ENCODE results near the gene ETS1. TPM values are rescaled to one million over a fixed set of nuclear protein-coding genes. Genes with fewer than 3 reads are reported as not detected.

Gene ETS1
- polyA plus RNA-seq, 1 experiment: 32.3 TPM

DNA sequence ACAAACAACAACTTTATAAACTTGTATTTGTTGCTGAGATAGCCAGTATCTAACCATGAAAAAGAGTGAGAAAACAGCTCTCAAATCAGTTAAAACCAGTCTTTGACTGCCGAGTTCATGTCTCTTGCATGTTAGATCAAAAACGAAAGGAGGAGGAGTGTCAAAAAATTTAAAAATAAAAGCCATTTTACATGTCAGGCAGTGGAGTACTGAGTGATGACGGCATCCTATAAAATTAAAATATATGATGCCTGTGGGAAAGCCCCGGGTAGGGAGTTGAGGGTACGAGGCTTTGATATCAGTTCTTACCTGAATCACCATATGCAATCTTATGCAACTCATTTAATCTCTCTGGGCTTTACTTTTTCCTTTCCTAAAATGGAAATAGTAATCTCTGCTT, 117.3 kb downstream of the ETS1 start:
- POLR2A ChIA-PET: no interaction called here
- CTCF ChIA-PET: interaction anchor here (1.0 to 1.3 kb wide), 2 partner anchors 160 to 162 kb away, joined by 4 to 5 read pairs; no protein-coding TSS in a partner anchor

DNA sequence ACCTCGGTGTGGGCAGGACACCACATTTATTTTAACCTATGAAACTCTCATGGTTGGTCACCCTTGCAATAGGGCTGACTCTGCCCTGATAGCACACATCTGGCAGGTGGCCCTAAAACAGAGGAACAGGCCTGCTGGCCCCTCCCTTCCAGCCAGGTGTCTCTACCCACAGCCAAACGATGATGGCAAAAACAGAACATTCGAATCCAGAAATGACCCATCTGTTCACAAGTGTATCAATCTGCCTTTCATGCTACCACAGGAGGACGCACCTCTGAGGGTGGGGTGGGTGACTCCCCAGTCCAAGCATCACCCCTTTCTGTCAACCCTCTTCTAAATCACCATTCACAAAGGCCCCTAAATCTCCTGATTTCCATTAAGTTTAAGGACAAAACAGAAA, 118.1 kb downstream of the ETS1 start:
- Histone ChIP-seq H3K27me3 (ENCODE audit: control insufficient read depth, insufficient read depth, low read length) (no peaks in the 10 kb centered on the region), H3K4me3 (ENCODE audit: low read depth, low read length) (no peak overlapping the region), H3K9me3 (ENCODE audit: control insufficient read depth, insufficient read depth, low read length) (no peaks in the 10 kb centered on the region), H3K27ac (ENCODE audit: low read depth, low read length) (no peak overlapping the region)
- no peak for DNase-seq (ENCODE audit: low read depth, low spot score)
- ChIA-PET CTCF (interaction anchor here (0.8 to 1.4 kb wide), 3 partner anchors 11 to 163 kb away, joined by 3 to 5 read pairs (median 5); no protein-coding TSS in a partner anchor), POLR2A (no interaction called here)
- TF ChIP-seq, protein P1, sequence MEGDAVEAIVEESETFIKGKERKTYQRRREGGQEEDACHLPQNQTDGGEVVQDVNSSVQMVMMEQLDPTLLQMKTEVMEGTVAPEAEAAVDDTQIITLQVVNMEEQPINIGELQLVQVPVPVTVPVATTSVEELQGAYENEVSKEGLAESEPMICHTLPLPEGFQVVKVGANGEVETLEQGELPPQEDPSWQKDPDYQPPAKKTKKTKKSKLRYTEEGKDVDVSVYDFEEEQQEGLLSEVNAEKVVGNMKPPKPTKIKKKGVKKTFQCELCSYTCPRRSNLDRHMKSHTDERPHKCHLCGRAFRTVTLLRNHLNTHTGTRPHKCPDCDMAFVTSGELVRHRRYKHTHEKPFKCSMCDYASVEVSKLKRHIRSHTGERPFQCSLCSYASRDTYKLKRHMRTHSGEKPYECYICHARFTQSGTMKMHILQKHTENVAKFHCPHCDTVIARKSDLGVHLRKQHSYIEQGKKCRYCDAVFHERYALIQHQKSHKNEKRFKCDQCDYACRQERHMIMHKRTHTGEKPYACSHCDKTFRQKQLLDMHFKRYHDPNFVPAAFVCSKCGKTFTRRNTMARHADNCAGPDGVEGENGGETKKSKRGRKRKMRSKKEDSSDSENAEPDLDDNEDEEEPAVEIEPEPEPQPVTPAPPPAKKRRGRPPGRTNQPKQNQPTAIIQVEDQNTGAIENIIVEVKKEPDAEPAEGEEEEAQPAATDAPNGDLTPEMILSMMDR (IDR thresholded peaks at IDR 0.05; ENCODE audit: low read depth, low read length): no peak

More for the DNA sequence above, 117.3 kb downstream of the ETS1 start:
- Histone ChIP-seq H3K27me3 (ENCODE audit: control insufficient read depth, insufficient read depth, low read length) (no peaks in the 10 kb centered on the region), H3K4me3 (ENCODE audit: low read depth, low read length) (no peak overlapping the region), H3K27ac (ENCODE audit: low read depth, low read length) (no peak overlapping the region), H3K9me3 (ENCODE audit: control insufficient read depth, insufficient read depth, low read length) (no peaks in the 10 kb centered on the region)
- no peak for DNase-seq (ENCODE audit: low read depth, low spot score)
- TF ChIP-seq, protein P1 (IDR thresholded peaks at IDR 0.05; ENCODE audit: low read depth, low read length): no peak

DNA sequence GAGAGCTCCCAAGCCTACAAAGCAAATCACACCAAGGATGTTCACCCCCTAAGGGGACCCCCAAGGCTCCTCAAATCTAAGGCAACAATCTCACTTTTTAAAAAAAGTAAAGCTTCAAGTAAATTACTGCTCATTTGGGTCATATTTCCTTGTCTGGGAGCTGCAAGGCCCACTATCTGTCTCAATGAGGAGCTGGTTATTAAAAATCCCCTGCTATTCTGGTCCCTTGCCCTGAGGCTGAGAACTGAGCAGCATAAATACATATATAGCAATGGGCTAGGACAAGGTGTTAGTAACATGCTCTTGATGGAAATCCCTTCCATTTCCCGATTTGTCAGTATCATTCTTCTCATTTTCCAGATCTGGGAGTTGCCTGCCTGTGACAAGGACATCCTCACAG, 119.2 kb downstream of the ETS1 start:
- TF ChIP-seq, protein P1 (IDR thresholded peaks at IDR 0.05; ENCODE audit: low read depth, low read length): no peak
- Histone ChIP-seq H3K9me3 (ENCODE audit: control insufficient read depth, insufficient read depth, low read length) (no peaks in the 10 kb centered on the region), H3K27ac (ENCODE audit: low read depth, low read length) (peak overlapping the region; percentile 95), H3K4me3 (ENCODE audit: low read depth, low read length) (no peak overlapping the region), H3K27me3 (ENCODE audit: control insufficient read depth, insufficient read depth, low read length) (no peaks in the 10 kb centered on the region)
- CTCF ChIA-PET: interaction anchor here (1.4 to 1.6 kb wide), 4 partner anchors 10 to 296 kb away, joined by 4 to 7 read pairs (median 6); no protein-coding TSS in a partner anchor
- no peak for DNase-seq (ENCODE audit: low read depth, low spot score)
- POLR2A ChIA-PET: interaction anchor here (0.5 to 1.5 kb wide), 5 partner anchors 10 to 260 kb away, joined by 3 to 6 read pairs (median 3); no protein-coding TSS in a partner anchor

DNA sequence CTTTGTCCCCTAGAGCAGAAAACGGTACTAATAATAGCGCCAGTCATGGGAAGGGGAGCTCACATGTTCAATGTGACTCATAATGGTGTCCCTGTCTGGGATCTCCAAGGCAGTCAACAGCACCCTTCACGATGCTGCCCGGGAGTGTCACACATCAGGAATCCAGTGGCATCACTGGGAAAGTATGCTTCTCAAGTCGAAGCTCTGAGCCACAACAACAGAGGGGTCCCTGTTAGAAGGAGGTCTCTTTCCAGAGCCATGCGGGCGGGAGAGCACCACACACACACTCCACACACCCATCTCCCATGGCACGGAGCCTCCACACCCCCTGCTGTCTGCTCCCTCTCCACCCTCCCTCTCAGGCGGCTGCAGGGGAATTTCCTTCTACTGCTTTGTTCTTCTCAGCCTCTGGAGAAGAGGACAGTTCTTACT, 119.7 kb downstream of the ETS1 start:
- no peak overlapping the region for H3K4me3 ChIP-seq (ENCODE audit: low read depth, low read length)
- H3K27ac ChIP-seq (ENCODE audit: low read depth, low read length): peak overlapping the region; percentile 95
- CTCF ChIA-PET: interaction anchor here (0.6 to 1.6 kb wide), 4 partner anchors 30 to 296 kb away, joined by 3 to 7 read pairs (median 5); no protein-coding TSS in a partner anchor

DNA sequence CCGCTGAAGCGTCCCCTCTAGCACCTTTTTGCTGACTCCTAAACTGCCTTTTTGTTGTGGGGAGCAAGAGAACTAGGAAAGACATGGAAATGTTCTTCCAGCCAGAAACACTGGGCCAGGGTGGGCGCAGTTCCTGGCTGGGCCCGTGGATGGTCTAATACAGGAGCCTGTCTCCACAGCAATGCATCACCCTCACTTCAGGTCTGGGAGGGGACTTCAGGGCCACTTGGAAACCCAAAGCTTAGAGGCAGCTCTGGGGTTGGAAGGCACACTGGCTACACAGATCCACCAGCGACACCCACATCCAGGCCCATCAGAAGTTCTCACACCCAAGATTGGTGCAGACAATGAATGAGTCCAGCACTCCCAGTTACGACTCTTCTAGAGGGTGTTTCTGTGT, 120.3 kb downstream of the ETS1 start:
- Histone ChIP-seq H3K27ac (ENCODE audit: low read depth, low read length) (peak overlapping the region; percentile 95), H3K4me3 (ENCODE audit: low read depth, low read length) (no peak overlapping the region), H3K9me3 (ENCODE audit: control insufficient read depth, insufficient read depth, low read length) (no peaks in the 10 kb centered on the region), H3K27me3 (ENCODE audit: control insufficient read depth, insufficient read depth, low read length) (no peaks in the 10 kb centered on the region)
- no peak for DNase-seq (ENCODE audit: low read depth, low spot score)
- TF ChIP-seq, protein P1 (IDR thresholded peaks at IDR 0.05; ENCODE audit: low read depth, low read length): no peak
- CTCF ChIA-PET: interaction anchor here (0.6 to 1.6 kb wide), 4 partner anchors 31 to 295 kb away, joined by 3 to 7 read pairs (median 5); no protein-coding TSS in a partner anchor
- POLR2A ChIA-PET: interaction anchor here (0.7 to 1.5 kb wide), 4 partner anchors 9 to 41 kb away, joined by 3 to 6 read pairs (median 4); no protein-coding TSS in a partner anchor

More for the DNA sequence above, 119.7 kb downstream of the ETS1 start:
- peak; percentile 92 for DNase-seq (ENCODE audit: low read depth, low spot score)
- TF ChIP-seq, protein P1 (IDR thresholded peaks at IDR 0.05; ENCODE audit: low read depth, low read length): 0 out of 2 replicates have a peak, but pooled peaks have one; percentile 26
- H3K27me3 ChIP-seq (ENCODE audit: control insufficient read depth, insufficient read depth, low read length): no peaks in the 10 kb centered on the region
- POLR2A ChIA-PET: interaction anchor here (0.5 to 1.5 kb wide), 5 partner anchors 9 to 259 kb away, joined by 3 to 6 read pairs (median 3); no protein-coding TSS in a partner anchor
- H3K9me3 ChIP-seq (ENCODE audit: control insufficient read depth, insufficient read depth, low read length): no peaks in the 10 kb centered on the region

All from AG04450 (cell line).